Astrocyte (in vitro differentiated cells and primary cell): Measurements from ENCODE around the gene UBE2C.

ENCODE experiments used
- CTCF ChIP-seq: IDR thresholded peaks from 2 replicates; pipeline ENCODE4 v1.5.1; 2011; ENCODE audit warnings: low read depth, mild to moderate bottlenecking, inconsistent platforms, low read length, moderate library complexity; ENCODE audit not compliant: insufficient read depth
- EZH2 ChIP-seq: IDR thresholded peaks from 2 replicates; pipeline ENCODE4 v1.6.1; 2012; ENCODE audit warnings: mild to moderate bottlenecking, low read length, inconsistent platforms; ENCODE audit not compliant: insufficient read depth

GRCh38 chr20:45842169-45842812 lies 29.8 kb downstream of the UBE2C start:
- TF ChIP-seq CTCF (no peak), EZH2 (no peak)
